NCI-H524 (cell line): ENCODE data around the gene LRRC30.

ENCODE experiments used
- DNase-seq, 2 experiments: peaks; one replicate each; lab custom pipeline; 2025; lab: John Stamatoyannopoulos, UW

LRRC30 gene

GRCh38 chr18:7237673-7238272 lies 6.9 kb downstream of the LRRC30 start:
- no peak for DNase-seq

DNA sequence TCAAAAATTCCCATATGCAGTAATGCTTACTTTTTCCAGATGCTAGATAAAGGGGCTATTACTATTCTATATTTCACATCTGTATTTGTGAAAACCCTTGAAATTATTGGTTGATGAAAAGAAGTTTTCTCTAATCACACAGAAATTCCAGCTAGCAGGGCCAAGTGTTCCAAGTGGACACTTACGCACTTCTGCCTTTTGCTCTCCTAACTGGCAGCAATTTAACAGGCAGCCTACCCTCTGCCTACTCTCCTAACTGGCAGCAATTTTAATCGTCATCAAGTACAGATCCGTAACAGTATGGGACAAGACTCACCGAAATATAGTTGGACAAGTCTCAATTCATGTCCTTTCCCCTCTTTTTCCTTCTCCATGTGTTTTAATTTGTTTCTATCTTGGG lies 12.0 kb downstream of the LRRC30 start:
- DNase-seq: no peak

GRCh38 chr18:7248877-7249276 lies 18.0 kb downstream of the LRRC30 start:
- peak in 1 of 2 experiments; percentile 19 for DNase-seq

GRCh38 chr18:7254163-7254562 lies 23.3 kb downstream of the LRRC30 start:
- no peak for DNase-seq

DNA sequence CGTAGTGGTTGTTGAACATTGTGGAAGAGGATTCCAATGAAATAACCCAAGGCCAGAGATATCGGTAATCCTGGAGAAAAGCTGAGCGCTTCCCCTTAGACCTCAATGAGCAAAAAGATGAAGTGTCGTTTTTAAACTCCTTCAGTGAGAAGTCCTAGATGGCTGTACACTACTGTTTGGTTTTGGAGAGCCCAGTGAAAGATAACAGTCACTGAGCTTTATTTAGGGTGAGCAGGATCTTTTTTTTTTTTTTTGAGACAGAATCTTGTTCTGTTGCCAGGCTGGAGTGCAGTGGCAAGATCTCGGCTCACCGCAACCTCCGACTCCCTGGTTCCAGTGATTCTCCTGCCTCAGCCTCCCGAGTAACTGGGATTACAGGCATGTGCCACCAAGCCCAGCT lies 24.2 kb downstream of the LRRC30 start:
- DNase-seq: no peak

DNA sequence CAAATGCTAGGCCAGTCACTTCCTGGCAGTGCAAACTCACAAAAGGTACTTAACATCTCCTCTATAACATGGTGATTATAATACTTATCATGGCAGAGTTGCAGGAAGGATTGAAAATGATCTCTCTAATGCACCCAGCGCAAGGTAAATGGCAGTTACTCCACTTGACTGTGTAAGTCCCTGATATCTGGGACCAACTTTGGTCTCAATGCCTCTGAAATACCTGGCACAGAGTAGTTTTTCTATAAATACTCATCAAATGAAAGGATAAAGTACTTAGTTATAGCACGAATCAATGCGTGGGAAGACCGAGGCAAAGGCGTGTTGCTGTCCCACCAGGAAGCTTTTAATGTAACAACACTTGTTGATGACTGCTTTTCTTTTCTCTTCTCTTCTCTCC lies 24.8 kb downstream of the LRRC30 start:
- no peak for DNase-seq

DNA sequence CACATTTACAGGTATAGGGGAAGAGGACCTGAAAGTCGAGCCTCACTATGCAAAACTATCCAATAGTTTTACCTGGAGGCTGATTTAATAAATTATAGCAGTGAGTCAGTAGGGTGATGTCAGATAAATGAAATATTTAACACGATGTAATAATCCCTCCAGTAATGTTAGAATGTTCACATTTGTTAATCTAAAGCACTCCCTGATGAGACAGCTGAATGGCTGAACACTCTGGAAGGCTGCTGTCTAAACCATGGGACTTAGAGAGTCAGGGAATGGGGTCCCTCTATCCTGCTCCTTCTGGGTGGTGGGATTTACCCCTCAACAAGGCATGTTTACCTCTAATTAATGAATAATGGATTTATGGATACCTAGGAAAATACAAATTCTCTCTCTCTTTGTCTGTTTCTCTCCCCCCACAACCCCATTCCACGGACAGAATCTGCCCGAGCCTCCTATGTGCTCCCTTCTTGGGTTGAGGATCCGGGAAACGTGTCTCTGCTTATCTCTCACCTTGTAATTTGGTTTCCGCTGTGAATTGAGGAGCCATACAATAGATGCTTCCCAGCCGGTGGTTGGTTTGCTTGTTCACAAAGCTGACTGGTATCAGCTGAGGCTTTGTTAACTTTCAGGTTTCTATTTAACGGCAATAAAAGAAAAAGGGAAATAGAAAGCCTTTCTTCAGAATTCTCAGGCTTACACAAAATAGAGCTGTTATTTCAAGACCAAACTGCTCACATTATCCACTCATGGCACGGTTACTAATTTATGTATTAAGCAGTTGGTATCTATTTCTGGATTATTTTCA lies 25.9 kb downstream of the LRRC30 start:
- DNase-seq: no peak

- DNase-seq: no peak
Observed at GRCh38 chr18:7257426-7257740, 26.5 kb downstream of the LRRC30 start.

- DNase-seq: no peak
Observed at GRCh38 chr18:7259475-7259874, 28.6 kb downstream of the LRRC30 start.

GRCh38 chr18:7261199-7261598 lies 30.3 kb downstream of the LRRC30 start:
- DNase-seq: no peak

GRCh38 chr18:7267973-7268372 lies 37.1 kb downstream of the LRRC30 start:
- DNase-seq: no peak

- DNase-seq: no peak
Observed at GRCh38 chr18:7269942-7270341, 39.1 kb downstream of the LRRC30 start.

- DNase-seq: peak; percentile 33 to 77
Observed at GRCh38 chr18:7272311-7273049, 41.6 kb downstream of the LRRC30 start.

- no peak for DNase-seq
Observed at GRCh38 chr18:7273301-7273921, 42.5 kb downstream of the LRRC30 start.

DNA sequence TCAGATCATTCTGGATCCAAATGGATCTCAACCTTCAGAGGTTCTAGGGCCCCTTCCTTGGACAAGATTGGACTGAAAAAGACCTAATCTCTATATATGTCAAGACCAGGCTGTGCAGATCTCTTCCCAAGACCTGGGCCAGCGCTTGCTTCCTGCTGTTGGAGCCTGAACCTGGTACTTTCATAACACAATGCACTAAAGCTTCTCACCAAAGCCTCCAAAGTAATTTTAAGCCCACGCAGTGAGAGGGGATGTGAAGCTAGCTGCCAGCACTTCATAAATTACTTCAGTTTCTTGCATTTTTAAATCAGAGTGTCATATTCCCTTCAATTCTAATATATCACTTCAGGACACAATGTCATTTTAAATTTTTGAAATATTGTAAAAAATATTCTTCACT lies 50.7 kb downstream of the LRRC30 start:
- DNase-seq: no peak
